ENCODE results near the gene MATN1. TPM values are rescaled to one million over a fixed set of nuclear protein-coding genes. Genes with fewer than 3 reads are reported as not detected.

Gene MATN1
- total RNA-seq, 1 experiment from 2014 or later, result 0.24 TPM

DNA sequence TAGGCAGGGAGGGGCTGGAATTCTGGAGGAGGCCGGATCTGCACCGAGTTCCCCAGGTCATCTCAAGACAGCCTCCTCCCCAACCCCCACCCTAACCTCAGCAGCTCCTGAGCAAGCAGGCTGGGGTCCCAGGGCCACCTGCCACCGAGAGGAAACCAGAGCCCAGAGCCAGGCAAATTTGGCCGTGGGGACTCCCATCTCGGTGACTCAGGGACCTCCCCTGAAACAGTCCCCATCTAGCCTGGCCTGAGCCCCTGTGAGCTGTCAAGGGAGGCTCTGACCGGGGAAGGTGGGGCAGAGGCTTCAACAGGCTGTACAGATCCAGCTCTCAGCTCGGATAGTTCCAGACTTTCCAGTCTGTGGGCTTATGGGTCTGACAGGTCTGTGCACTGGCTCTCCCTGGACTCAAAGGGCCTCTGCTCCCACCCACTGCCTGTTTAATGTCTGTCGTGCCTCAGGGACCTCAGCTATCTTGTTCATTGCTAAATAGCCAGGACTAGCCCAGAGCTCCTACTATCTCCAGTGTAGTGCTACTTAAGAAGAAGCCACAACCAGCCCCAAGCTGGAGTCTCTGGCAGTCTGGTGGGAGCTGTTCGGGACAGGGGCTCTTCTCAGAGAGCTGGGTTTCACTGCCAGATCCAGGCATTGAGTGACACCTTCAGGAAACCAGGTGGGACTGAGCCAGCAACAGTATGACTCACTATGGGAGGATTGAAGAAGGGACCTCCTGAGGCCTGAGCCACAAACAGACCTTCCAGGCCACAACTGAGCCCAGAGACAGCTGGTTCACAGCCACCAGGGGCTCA, 25.6 kb downstream of the MATN1 start:
- no peak overlapping the region for H3K27ac Mint-ChIP-seq
- DNase-seq (ENCODE audit: low spot score), result no peak
- ATAC-seq, result no peak

DNA sequence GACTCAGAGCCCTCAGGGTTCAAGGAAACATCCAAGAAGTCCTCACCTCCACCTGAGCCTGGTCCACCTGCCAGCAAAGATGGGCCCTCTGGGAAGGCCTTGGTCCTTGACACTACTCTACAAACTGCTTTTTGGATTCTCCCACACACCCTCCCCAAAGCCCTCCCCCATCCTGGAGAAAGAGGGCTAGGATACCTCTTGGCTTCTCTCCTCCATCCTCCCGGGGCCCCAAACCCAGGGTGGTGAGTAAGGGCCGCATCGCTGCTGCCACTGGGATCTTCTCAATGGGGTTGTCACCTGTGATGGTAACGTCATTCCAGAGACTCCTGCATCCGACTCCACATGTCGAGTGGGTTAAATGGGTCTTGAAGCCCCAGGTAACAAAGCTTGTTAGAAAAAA, 26.6 kb downstream of the MATN1 start:
- no peaks in the 10 kb centered on the region for H3K36me3 Mint-ChIP-seq
- DNase-seq (ENCODE audit: low spot score) (no peak), ATAC-seq (no peak)
- H3K27ac Mint-ChIP-seq, result no peak overlapping the region
- peaks cover 15% of the 10 kb centered on the region for H3K4me1 Mint-ChIP-seq
- POLR2A ChIA-PET, result no interaction called here
- H3K27me3 Mint-ChIP-seq (ENCODE audit: low read depth), result no peaks in the 10 kb centered on the region; the same call in 1 of the 2 replicates
- no peaks in the 10 kb centered on the region for H3K9me3 Mint-ChIP-seq
- CTCF ChIA-PET, result interaction anchor here (1.0 to 1.9 kb wide), 4 partner anchors 11 to 317 kb away, joined by 3 to 10 read pairs (median 6); no protein-coding TSS in a partner anchor
- H3K4me3 Mint-ChIP-seq, result no peak overlapping the region
- TF ChIP-seq, protein P1, sequence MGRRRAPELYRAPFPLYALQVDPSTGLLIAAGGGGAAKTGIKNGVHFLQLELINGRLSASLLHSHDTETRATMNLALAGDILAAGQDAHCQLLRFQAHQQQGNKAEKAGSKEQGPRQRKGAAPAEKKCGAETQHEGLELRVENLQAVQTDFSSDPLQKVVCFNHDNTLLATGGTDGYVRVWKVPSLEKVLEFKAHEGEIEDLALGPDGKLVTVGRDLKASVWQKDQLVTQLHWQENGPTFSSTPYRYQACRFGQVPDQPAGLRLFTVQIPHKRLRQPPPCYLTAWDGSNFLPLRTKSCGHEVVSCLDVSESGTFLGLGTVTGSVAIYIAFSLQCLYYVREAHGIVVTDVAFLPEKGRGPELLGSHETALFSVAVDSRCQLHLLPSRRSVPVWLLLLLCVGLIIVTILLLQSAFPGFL (CRISPR knock-in tag; IDR thresholded peaks at IDR 0.05; ENCODE audit: borderline replicate concordance), result no peak
- TF ChIP-seq, protein P2, sequence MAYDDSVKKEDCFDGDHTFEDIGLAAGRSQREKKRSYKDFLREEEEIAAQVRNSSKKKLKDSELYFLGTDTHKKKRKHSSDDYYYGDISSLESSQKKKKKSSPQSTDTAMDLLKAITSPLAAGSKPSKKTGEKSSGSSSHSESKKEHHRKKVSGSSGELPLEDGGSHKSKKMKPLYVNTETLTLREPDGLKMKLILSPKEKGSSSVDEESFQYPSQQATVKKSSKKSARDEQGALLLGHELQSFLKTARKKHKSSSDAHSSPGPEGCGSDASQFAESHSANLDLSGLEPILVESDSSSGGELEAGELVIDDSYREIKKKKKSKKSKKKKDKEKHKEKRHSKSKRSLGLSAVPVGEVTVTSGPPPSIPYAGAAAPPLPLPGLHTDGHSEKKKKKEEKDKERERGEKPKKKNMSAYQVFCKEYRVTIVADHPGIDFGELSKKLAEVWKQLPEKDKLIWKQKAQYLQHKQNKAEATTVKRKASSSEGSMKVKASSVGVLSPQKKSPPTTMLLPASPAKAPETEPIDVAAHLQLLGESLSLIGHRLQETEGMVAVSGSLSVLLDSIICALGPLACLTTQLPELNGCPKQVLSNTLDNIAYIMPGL (CRISPR knock-in tag; IDR thresholded peaks at IDR 0.05), result no peak
- no peak for TF ChIP-seq JAZF1 (CRISPR knock-in tag; IDR thresholded peaks at IDR 0.05)

More for the DNA sequence above, 25.6 kb downstream of the MATN1 start:
- Mint-ChIP-seq H3K4me1 (peaks cover 12% of the 10 kb centered on the region), H3K9me3 (no peaks in the 10 kb centered on the region), H3K36me3 (no peaks in the 10 kb centered on the region), H3K27me3 (ENCODE audit: low read depth) (no peaks in the 10 kb centered on the region), H3K4me3 (no peak overlapping the region)
- TF ChIP-seq, protein P3, sequence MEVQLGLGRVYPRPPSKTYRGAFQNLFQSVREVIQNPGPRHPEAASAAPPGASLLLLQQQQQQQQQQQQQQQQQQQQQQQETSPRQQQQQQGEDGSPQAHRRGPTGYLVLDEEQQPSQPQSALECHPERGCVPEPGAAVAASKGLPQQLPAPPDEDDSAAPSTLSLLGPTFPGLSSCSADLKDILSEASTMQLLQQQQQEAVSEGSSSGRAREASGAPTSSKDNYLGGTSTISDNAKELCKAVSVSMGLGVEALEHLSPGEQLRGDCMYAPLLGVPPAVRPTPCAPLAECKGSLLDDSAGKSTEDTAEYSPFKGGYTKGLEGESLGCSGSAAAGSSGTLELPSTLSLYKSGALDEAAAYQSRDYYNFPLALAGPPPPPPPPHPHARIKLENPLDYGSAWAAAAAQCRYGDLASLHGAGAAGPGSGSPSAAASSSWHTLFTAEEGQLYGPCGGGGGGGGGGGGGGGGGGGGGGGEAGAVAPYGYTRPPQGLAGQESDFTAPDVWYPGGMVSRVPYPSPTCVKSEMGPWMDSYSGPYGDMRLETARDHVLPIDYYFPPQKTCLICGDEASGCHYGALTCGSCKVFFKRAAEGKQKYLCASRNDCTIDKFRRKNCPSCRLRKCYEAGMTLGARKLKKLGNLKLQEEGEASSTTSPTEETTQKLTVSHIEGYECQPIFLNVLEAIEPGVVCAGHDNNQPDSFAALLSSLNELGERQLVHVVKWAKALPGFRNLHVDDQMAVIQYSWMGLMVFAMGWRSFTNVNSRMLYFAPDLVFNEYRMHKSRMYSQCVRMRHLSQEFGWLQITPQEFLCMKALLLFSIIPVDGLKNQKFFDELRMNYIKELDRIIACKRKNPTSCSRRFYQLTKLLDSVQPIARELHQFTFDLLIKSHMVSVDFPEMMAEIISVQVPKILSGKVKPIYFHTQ (CRISPR knock-in tag; IDR thresholded peaks at IDR 0.05), result no peak
- TF ChIP-seq, protein P4, sequence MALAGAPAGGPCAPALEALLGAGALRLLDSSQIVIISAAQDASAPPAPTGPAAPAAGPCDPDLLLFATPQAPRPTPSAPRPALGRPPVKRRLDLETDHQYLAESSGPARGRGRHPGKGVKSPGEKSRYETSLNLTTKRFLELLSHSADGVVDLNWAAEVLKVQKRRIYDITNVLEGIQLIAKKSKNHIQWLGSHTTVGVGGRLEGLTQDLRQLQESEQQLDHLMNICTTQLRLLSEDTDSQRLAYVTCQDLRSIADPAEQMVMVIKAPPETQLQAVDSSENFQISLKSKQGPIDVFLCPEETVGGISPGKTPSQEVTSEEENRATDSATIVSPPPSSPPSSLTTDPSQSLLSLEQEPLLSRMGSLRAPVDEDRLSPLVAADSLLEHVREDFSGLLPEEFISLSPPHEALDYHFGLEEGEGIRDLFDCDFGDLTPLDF (CRISPR knock-in tag; IDR thresholded peaks at IDR 0.05), result no peak
- TF ChIP-seq, protein P5, sequence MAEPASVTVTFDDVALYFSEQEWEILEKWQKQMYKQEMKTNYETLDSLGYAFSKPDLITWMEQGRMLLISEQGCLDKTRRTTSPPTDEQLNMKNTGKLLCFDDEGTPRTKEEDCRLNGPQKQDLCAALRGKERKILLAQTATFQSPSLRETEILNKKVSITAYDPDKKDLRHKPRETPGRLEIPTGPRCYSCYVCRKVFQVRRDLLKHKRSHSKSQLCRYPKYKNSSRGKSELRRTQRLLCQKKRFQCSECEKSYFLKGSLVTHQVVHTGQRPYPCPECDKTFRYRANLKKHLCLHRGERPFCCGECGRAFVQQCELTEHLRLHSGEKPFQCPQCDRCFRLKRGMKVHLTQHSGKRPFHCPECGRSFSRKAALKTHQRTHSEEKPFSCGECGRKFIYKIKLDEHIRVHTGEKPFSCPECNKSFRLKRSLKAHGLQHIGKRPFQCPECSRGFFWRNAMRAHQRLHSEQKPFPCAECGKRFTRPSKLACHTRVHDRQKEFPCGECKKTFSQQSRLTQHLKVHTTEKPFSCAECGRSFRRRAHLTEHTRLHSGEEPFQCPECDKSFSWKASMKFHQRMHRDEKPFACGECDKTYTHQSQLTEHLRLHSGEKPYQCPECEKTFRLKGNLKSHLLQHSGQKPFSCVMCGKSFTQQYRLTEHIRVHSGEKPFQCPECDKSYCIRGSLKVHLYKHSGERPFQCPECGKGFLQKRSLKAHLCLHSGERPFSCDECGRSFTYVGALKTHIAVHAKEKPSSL (CRISPR knock-in tag; conservative IDR thresholded peaks at IDR 0.05), result no peak
- POLR2A ChIA-PET, result no interaction called here
- CTCF ChIA-PET, result interaction anchor here (1.0 to 1.9 kb wide), 4 partner anchors 10 to 318 kb away, joined by 3 to 10 read pairs (median 6); no protein-coding TSS in a partner anchor

DNA sequence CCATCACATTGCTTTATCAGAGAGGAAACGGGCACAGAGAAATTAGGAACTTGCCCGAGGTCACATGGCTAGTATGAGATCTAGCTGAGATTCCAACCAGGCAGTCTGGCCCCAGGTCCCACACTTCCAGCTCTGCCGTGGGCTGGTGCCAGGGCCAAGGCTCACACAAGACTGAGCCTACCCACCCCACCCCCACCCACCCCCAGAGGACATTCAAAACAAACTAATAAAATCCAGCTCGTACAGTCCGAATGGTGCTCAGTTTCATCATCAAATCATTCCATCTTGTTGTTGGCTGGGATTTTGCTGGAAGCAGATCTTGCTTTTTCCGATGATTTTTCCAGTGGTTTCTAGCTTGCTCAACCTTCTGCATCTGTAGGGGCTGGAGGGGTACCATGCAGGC, 27.9 kb downstream of the MATN1 start:
- CTCF ChIA-PET, result interaction anchor here (1.6 kb wide), 1 partner anchor 10 kb away, joined by 4 read pairs; no protein-coding TSS in a partner anchor

More for the DNA sequence above, 27.9 kb downstream of the MATN1 start:
- Mint-ChIP-seq H3K36me3 (no peaks in the 10 kb centered on the region), H3K9me3 (no peaks in the 10 kb centered on the region), H3K4me3 (no peak overlapping the region), H3K4me1 (peaks cover 25% of the 10 kb centered on the region), H3K27ac (no peak overlapping the region), H3K27me3 (ENCODE audit: low read depth) (no peaks in the 10 kb centered on the region; the same call in 1 of the 2 replicates)
- ATAC-seq, result no peak
- no peak for DNase-seq (ENCODE audit: low spot score)
- TF ChIP-seq ESRRA (CRISPR knock-in tag; IDR thresholded peaks at IDR 0.05; ENCODE audit: borderline replicate concordance), result no peak
- TF ChIP-seq, protein P5 (CRISPR knock-in tag; conservative IDR thresholded peaks at IDR 0.05), result no peak
- no peak for TF ChIP-seq CREM (CRISPR knock-in tag; IDR thresholded peaks at IDR 0.05)
- TF ChIP-seq ELF4 (CRISPR knock-in tag; IDR thresholded peaks at IDR 0.05; ENCODE audit: low read depth), result no peak
- TF ChIP-seq IRF2 (CRISPR knock-in tag; IDR thresholded peaks at IDR 0.05; ENCODE audit: borderline replicate concordance, low read depth), result no peak
- TF ChIP-seq SMAD4 (CRISPR knock-in tag; IDR thresholded peaks at IDR 0.05), result no peak
- no peak for TF ChIP-seq ZNF263 (CRISPR knock-in tag; IDR thresholded peaks at IDR 0.05; ENCODE audit: low read depth)
- no peak for TF ChIP-seq GTF2I (CRISPR knock-in tag; conservative IDR thresholded peaks at IDR 0.05)
- TF ChIP-seq, protein P6, sequence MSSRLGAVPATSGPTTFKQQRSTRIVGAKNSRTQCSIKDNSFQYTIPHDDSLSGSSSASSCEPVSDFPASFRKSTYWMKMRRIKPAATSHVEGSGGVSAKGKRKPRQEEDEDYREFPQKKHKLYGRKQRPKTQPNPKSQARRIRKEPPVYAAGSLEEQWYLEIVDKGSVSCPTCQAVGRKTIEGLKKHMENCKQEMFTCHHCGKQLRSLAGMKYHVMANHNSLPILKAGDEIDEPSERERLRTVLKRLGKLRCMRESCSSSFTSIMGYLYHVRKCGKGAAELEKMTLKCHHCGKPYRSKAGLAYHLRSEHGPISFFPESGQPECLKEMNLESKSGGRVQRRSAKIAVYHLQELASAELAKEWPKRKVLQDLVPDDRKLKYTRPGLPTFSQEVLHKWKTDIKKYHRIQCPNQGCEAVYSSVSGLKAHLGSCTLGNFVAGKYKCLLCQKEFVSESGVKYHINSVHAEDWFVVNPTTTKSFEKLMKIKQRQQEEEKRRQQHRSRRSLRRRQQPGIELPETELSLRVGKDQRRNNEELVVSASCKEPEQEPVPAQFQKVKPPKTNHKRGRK (CRISPR knock-in tag; IDR thresholded peaks at IDR 0.05; ENCODE audit: borderline replicate concordance), result no peak
- POLR2A ChIA-PET, result no interaction called here

All from WTC11 (cell line).